ENCODE measurements around the gene ANKLE2.

DNA sequence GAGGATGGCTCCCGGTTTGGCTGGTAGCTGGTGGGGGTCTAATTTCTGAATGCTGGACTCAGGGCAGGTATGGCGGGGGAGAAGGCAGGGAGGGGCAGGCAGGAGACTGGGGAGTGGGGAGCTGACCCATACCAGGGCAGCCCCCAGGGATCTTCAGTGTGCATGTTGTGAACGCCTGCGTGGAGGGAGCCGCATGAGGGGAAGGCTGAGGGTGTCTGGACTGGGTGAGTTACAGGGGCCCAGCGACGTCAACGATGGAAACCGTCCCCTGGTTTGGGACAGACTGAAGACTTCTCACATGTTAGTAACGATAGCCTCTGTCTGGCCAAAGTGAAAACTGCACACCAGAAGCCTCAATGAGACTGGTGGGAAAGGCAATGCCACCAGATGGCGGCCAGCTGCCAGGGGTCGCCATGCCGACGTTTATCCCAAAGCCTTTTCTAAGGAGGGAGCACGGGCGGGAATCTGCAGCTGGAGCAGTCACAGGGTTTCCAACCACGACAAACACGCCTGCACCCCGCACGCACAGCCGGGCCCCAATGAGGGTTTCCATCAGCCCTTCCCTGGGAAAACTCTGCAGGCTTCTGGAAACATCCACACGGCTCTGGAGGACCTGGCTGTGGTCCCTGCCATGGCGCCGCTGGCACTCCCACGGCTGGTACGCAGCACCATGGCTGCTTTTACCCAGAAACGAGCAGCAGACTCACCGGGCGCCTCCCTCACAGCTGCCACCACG, 37.0 kb downstream of the ANKLE2 start:
- TF ChIP-seq ZNF180 (CRISPR knock-in tag; IDR thresholded peaks at IDR 0.05; ENCODE audit: borderline replicate concordance, low read depth) = no peak
- no peak for TF ChIP-seq RNF2 (conservative IDR thresholded peaks at IDR 0.05; ENCODE audit: low read depth)
- TF ChIP-seq JUND (CRISPR knock-in tag; IDR thresholded peaks at IDR 0.05) = no peak
- TF ChIP-seq, protein P1, sequence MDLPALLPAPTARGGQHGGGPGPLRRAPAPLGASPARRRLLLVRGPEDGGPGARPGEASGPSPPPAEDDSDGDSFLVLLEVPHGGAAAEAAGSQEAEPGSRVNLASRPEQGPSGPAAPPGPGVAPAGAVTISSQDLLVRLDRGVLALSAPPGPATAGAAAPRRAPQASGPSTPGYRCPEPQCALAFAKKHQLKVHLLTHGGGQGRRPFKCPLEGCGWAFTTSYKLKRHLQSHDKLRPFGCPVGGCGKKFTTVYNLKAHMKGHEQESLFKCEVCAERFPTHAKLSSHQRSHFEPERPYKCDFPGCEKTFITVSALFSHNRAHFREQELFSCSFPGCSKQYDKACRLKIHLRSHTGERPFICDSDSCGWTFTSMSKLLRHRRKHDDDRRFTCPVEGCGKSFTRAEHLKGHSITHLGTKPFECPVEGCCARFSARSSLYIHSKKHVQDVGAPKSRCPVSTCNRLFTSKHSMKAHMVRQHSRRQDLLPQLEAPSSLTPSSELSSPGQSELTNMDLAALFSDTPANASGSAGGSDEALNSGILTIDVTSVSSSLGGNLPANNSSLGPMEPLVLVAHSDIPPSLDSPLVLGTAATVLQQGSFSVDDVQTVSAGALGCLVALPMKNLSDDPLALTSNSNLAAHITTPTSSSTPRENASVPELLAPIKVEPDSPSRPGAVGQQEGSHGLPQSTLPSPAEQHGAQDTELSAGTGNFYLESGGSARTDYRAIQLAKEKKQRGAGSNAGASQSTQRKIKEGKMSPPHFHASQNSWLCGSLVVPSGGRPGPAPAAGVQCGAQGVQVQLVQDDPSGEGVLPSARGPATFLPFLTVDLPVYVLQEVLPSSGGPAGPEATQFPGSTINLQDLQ (CRISPR knock-in tag; IDR thresholded peaks at IDR 0.05) = no peak
- no peak for TF ChIP-seq ZBTB34 (CRISPR knock-in tag; IDR thresholded peaks at IDR 0.05)
- no peak for TF ChIP-seq POLR2A (IDR thresholded peaks at IDR 0.05; ENCODE audit: insufficient read depth in 1 of 2, low read depth in 2 of 2, low read length in 2 of 2)
- no peak for TF ChIP-seq ZSCAN31 (CRISPR knock-in tag; IDR thresholded peaks at IDR 0.05; ENCODE audit: low read depth)
